ENCODE data around the gene ZNF479. TPM values are rescaled to one million over a fixed set of nuclear protein-coding genes. Genes with fewer than 3 reads are reported as not detected.
"Not testable (repeated sequence)": the region's sequence is repeated elsewhere in the genome, so short reads cannot be mapped to it uniquely, and the experiment has no call there.

ZNF479 gene
- total RNA-seq, result not detected

DNA sequence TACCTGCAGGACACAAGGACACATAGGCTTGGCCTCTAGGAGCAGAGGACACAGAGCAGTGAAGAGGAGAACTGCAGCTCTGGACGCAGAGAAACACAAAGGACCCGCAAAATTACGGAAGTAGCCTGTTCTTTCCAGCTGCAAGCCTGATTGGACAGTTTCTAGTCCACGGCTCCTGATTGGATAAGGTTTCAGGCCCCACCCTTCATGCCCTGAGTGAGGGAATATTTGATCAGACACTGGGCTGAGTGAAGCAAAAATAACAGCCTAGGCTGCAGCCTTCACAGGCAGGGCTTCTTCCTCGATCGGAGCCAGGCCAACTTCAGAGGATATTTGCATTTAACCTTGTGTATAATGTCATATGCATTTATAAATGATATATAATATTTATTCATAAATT lies at the start of gene ZNF479:
ZNF479 (minus strand) TSS at position 101 of the 400 bp plus-strand sequence. CDS start 112 bp downstream, outside the sequence.
- H3K4me1 ChIP-seq (ENCODE audit: control insufficient read depth in 1 of 2, low read depth in 2 of 2); H3K4me3 ChIP-seq; H3K27ac ChIP-seq; ATAC-seq (ENCODE audit: insufficient number of reproducible peaks, low FRiP score, low read depth); DNase-seq (ENCODE audit: low spot score); H3K27me3 ChIP-seq (replicated peaks; ENCODE audit: insufficient read depth); H3K9me3 ChIP-seq; H3K36me3 ChIP-seq: not testable (repeated sequence)

DNA sequence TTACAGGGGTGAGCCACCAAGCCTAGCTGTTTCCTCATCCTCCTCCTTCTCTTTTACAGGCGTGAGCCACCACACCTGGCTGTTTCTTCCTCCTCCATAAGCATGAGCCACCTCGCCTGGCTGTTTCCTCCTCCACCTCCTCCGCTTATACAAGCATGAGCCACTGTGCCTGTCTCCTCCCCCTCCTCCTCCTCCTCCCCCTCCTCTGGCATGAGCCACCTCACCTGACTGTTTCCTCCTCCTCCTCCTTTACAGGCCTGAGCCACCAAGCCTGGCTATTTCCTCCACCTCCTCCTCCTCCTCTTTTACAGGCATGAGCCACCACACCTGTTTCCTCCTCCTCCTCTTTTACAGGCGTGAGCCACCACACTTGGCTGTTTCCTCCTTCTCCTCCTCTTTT lies 49.8 kb upstream of the ZNF479 start:
- Histone ChIP-seq H3K4me3 (no peak overlapping the region), H3K9me3 (peaks cover 6% of the 10 kb centered on the region), H3K36me3 (no peaks in the 10 kb centered on the region), H3K27me3 (replicated peaks; ENCODE audit: insufficient read depth) (no peaks in the 10 kb centered on the region), H3K27ac (no peak overlapping the region), H3K4me1 (ENCODE audit: control insufficient read depth in 1 of 2, low read depth in 2 of 2) (no peaks in the 10 kb centered on the region)
- TF ChIP-seq, protein P1, sequence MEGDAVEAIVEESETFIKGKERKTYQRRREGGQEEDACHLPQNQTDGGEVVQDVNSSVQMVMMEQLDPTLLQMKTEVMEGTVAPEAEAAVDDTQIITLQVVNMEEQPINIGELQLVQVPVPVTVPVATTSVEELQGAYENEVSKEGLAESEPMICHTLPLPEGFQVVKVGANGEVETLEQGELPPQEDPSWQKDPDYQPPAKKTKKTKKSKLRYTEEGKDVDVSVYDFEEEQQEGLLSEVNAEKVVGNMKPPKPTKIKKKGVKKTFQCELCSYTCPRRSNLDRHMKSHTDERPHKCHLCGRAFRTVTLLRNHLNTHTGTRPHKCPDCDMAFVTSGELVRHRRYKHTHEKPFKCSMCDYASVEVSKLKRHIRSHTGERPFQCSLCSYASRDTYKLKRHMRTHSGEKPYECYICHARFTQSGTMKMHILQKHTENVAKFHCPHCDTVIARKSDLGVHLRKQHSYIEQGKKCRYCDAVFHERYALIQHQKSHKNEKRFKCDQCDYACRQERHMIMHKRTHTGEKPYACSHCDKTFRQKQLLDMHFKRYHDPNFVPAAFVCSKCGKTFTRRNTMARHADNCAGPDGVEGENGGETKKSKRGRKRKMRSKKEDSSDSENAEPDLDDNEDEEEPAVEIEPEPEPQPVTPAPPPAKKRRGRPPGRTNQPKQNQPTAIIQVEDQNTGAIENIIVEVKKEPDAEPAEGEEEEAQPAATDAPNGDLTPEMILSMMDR (IDR thresholded peaks at IDR 0.05), result no peak
- DNase-seq (ENCODE audit: low spot score) (no peak), ATAC-seq (ENCODE audit: insufficient number of reproducible peaks, low FRiP score, low read depth) (no peak)

DNA sequence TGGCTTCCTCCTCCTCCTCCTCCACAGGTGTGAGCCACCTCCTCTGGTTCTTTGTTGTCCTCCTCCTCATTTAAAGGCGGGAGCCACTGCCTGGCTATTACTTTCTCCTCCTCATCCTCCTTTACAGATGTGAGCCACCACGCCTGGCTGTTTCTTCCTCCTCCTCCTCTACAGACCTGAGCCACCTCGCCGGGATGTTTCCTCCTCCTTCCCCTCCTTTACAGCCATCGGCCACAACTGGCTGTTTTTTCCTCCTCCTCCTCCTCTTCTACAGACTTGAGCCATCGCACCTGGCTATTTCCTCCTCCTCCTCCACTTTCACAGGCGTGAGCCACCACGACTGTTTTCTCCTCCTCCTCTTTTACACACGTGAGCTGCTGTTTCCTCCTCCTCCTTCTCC lies 49.0 kb upstream of the ZNF479 start:
- Histone ChIP-seq H3K27ac (no peak overlapping the region), H3K36me3 (no peaks in the 10 kb centered on the region), H3K27me3 (replicated peaks; ENCODE audit: insufficient read depth) (no peaks in the 10 kb centered on the region), H3K9me3 (peaks cover 9% of the 10 kb centered on the region), H3K4me1 (ENCODE audit: control insufficient read depth in 1 of 2, low read depth in 2 of 2) (no peaks in the 10 kb centered on the region), H3K4me3 (no peak overlapping the region)
- no peak for DNase-seq (ENCODE audit: low spot score)
- ATAC-seq (ENCODE audit: insufficient number of reproducible peaks, low FRiP score, low read depth), result no peak
- TF ChIP-seq, protein P1 (IDR thresholded peaks at IDR 0.05), result no peak

DNA sequence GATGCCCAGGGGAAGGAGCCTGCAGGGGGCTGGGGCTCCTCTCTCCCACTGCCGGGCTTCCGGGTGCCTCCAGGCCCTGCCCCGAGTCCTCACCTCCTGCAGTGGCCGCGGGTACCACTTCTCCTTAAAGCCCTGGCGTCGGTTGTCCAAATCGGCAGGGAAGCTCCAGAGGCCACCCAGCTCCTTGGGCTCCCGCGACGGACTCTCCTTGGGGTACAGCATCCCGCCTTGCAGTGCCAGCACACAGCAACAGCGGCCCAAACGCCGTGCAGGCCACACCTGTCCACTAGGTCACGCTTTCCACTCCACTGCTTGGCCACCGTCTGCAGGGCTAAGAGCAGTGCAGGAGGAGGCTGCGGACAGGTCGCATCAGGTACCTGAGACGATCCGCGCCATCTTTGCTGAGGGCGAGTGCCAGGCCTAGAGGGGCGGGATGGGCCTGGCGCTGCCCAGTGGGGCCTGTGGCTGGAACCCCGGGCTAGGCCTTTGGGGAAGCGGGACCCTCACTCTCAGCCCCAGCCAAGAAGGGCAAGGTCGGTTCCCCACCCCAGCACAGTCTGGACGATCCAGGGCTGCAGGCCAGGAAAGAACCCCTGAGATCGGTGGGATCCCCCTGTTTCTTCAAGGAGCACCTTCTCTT lies 47.7 kb upstream of the ZNF479 start:
- Histone ChIP-seq H3K9me3 (peaks cover 9% of the 10 kb centered on the region), H3K4me3 (no peak overlapping the region), H3K36me3 (no peaks in the 10 kb centered on the region), H3K27me3 (replicated peaks; ENCODE audit: insufficient read depth) (no peaks in the 10 kb centered on the region), H3K27ac (no peak overlapping the region), H3K4me1 (ENCODE audit: control insufficient read depth in 1 of 2, low read depth in 2 of 2) (no peaks in the 10 kb centered on the region)
- DNase-seq (ENCODE audit: low spot score) (no peak), ATAC-seq (ENCODE audit: insufficient number of reproducible peaks, low FRiP score, low read depth) (no peak)
- TF ChIP-seq, protein P1 (IDR thresholded peaks at IDR 0.05), result no peak

DNA sequence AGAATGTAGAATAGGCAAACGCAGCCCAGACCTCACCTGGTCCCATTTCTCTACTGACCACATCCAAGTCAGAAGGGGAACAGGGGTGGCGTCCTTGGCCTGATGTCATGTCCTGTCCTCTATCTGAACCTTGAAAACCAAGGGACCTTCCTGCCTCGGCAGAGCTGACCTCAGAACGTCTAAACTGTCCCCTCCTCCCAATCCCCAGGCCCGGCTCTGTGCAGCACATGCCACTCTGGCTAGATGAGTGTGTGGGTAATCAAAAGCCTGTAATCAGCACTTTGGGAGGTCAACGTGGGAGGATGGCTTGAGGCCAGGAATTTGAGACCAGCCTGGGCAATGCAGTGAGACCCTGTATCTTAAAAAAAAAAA lies 46.5 kb upstream of the ZNF479 start:
- Histone ChIP-seq H3K4me1 (ENCODE audit: control insufficient read depth in 1 of 2, low read depth in 2 of 2) (no peaks in the 10 kb centered on the region), H3K27me3 (replicated peaks; ENCODE audit: insufficient read depth) (no peaks in the 10 kb centered on the region), H3K9me3 (peaks cover 9% of the 10 kb centered on the region), H3K36me3 (no peaks in the 10 kb centered on the region), H3K27ac (no peak overlapping the region), H3K4me3 (no peak overlapping the region)
- DNase-seq (ENCODE audit: low spot score), result no peak
- TF ChIP-seq, protein P1 (IDR thresholded peaks at IDR 0.05), result no peak
- no peak for ATAC-seq (ENCODE audit: insufficient number of reproducible peaks, low FRiP score, low read depth)

Measured in thoracic aorta (tissue), 2 donors.